Left lung (tissue), 10 donors: ENCODE measurements around the gene FOXP4. TPM values are rescaled to one million over a fixed set of nuclear protein-coding genes. Genes with fewer than 3 reads are reported as not detected.

Source experiments
- ATAC-seq: fragments of 200-7000 bp; cut with Tn5 transposase; one replicate; pipeline ENCODE4 v1.9.1; 2020; ENCODE audit warnings: moderate library complexity
- DNase-seq, 4 donors: peaks; one replicate each; pipeline ENCODE4 v3.0.0-alpha.2; 2013 to 2020
- H3K27ac ChIP-seq, 2 donors: fragments of 200-600 bp; sonication (generic) in 1 of 2; one replicate each; pipeline versions ENCODE4 v1.5.0 to v1.8.0; 2020 to 2021
- H3K27me3 ChIP-seq, 2 donors: fragments of 200-600 bp; sonication (generic) in 1 of 2; one replicate each; pipeline versions ENCODE4 v1.5.0 to v1.8.0; 2020 to 2021
- H3K36me3 ChIP-seq, 2 donors: fragments of 200-600 bp; sonication (generic) in 1 of 2; one replicate each; pipeline versions ENCODE4 v1.5.0 to v1.8.0; 2020 to 2021
- H3K4me1 ChIP-seq, 2 donors: fragments of 200-600 bp; one replicate each; pipeline ENCODE4 v1.8.0; 2021
- H3K4me3 ChIP-seq, 2 donors: fragments of 200-600 bp; sonication (generic) in 1 of 2; one replicate each; pipeline versions ENCODE4 v1.5.0 to v1.8.0; 2020 to 2021; ENCODE audit warnings: mild to moderate bottlenecking in 1 of 2
- H3K9me3 ChIP-seq, 2 donors: fragments of 200-600 bp; sonication (generic) in 1 of 2; one replicate each; pipeline versions ENCODE4 v1.5.0 to v1.8.0; 2020 to 2021
- CTCF ChIP-seq, 2 donors: fragments of 200-600 bp; sonication (generic) in 1 of 2; IDR thresholded peaks; one replicate each; pipeline versions ENCODE4 v1.5.0 to v1.8.0; 2021; ENCODE audit warnings: antibody characterized with exemption in 2 of 2
- intact Hi-C, 2 donors: fragments of 100-400 bp; cut with DNase I; formaldehyde crosslinking; loops; one replicate each; pipeline versions ENCODE4 v1.11.2 to v1.14.2; 2022
- polyA plus RNA-seq, 6 donors: library from polyadenylated mRNA; unstranded; fragments of 120-200 nt; gene quantifications; one replicate each; pipeline ENCODE4 v1.2.1, GENCODE V29; 2013; ENCODE audit not compliant: insufficient read length in 6 of 6
- total RNA-seq, 2 donors: library from RNA; stranded (reverse); fragmentation: NEBNext Ultra II Directional; extraction: Animal tissue kit (Norgen Biotek cat#: 25700); gene quantifications; one replicate each; pipeline ENCODE4 v1.2.1, GENCODE V29; 2021
- donor health status: DM: no; HTN: yes; CAD: no.
- donor health status: DM: no; HTN: no; CAD: no.

FOXP4 gene
- total and polyA plus RNA-seq, 8 donors, result 26.9 to 77.9 (median 60.2) TPM

GRCh38 chr6:41551857-41552256 lies 5.7 kb downstream of the FOXP4 start:
- DNase-seq (no peak), ATAC-seq (no peak)
- H3K9me3 ChIP-seq, result no peaks in the 10 kb centered on the region
- H3K36me3 ChIP-seq, result peaks cover 0 to 7% of the 10 kb centered on the region in 2 donors
- H3K4me1 ChIP-seq, result peaks cover 0 to 45% of the 10 kb centered on the region in 2 donors
- TF ChIP-seq CTCF (IDR thresholded peaks at IDR 0.05), result no peak
- peaks cover 0 to 30% of the 10 kb centered on the region in 2 donors for H3K27me3 ChIP-seq
- no peak overlapping the region for H3K27ac ChIP-seq
- no peak overlapping the region for H3K4me3 ChIP-seq
- intact Hi-C loops, result no loop called here

GRCh38 chr6:41552723-41553122 lies 6.5 kb downstream of the FOXP4 start:
- Histone ChIP-seq H3K27ac (no peak overlapping the region), H3K4me3 (no peak overlapping the region), H3K4me1 (peaks cover 0 to 36% of the 10 kb centered on the region in 2 donors), H3K27me3 (peaks cover 0 to 21% of the 10 kb centered on the region in 2 donors), H3K36me3 (peaks cover 0 to 7% of the 10 kb centered on the region in 2 donors), H3K9me3 (no peaks in the 10 kb centered on the region)
- intact Hi-C loops, result no loop called here
- DNase-seq (no peak), ATAC-seq (no peak)
- TF ChIP-seq CTCF (IDR thresholded peaks at IDR 0.05), result no peak

GRCh38 chr6:41553405-41553999 lies 7.3 kb downstream of the FOXP4 start:
- H3K27ac ChIP-seq, result no peak overlapping the region
- no peaks in the 10 kb centered on the region for H3K9me3 ChIP-seq
- peaks cover 0 to 14% of the 10 kb centered on the region in 2 donors for H3K27me3 ChIP-seq
- DNase-seq (no peak), ATAC-seq (no peak)
- H3K36me3 ChIP-seq, result peaks cover 0 to 7% of the 10 kb centered on the region in 2 donors
- peaks cover 0 to 28% of the 10 kb centered on the region in 2 donors for H3K4me1 ChIP-seq
- TF ChIP-seq CTCF (IDR thresholded peaks at IDR 0.05), result no peak
- H3K4me3 ChIP-seq, result no peak overlapping the region
- intact Hi-C loops, result no loop called here

GRCh38 chr6:41555326-41556300 lies 9.4 kb downstream of the FOXP4 start:
- Histone ChIP-seq H3K36me3 (peaks cover 0 to 7% of the 10 kb centered on the region in 2 donors), H3K27me3 (no peaks in the 10 kb centered on the region), H3K9me3 (no peaks in the 10 kb centered on the region), H3K27ac (no peak overlapping the region), H3K4me3 (no peak overlapping the region), H3K4me1 (peaks cover 0 to 18% of the 10 kb centered on the region in 2 donors)
- no peak for TF ChIP-seq CTCF (IDR thresholded peaks at IDR 0.05)
- intact Hi-C loops, result no loop called here
- no peak for ATAC-seq
- no peak for DNase-seq

- TF ChIP-seq CTCF (IDR thresholded peaks at IDR 0.05), result no peak
- no peaks in the 10 kb centered on the region for H3K27me3 ChIP-seq
- H3K4me1 ChIP-seq, result peaks cover 0 to 22% of the 10 kb centered on the region in 2 donors
Observed at GRCh38 chr6:41557335-41557734, 11.2 kb downstream of the FOXP4 start.

More at GRCh38 chr6:41557335-41557734, 11.2 kb downstream of the FOXP4 start:
- intact Hi-C loops, result no loop called here
- no peaks in the 10 kb centered on the region for H3K9me3 ChIP-seq
- DNase-seq, result no peak
- no peak for ATAC-seq
- no peak overlapping the region for H3K27ac ChIP-seq
- no peaks in the 10 kb centered on the region for H3K36me3 ChIP-seq
- H3K4me3 ChIP-seq, result no peak overlapping the region
